Activated effector memory CD4-positive, alpha-beta T cell treated with anti-CD3 and anti-CD28 coated beads, Interleukin-2, amount 50 U/mL, for 16 hours (primary cell): ENCODE measurements around the gene ARL6IP1.
"Not testable (repeated sequence)": the region's sequence is repeated elsewhere in the genome, so short reads cannot be mapped to it uniquely, and the experiment has no call there.

Experiments
- DNase-seq: peaks from one replicate; pipeline ENCODE4 v3.0.0-alpha.2; 2020

ARL6IP1 gene

GRCh38 chr16:18797746-18798145, 3.6 kb downstream of the ARL6IP1 start:
- no peak for DNase-seq

- DNase-seq: no peak
Measured at GRCh38 chr16:18796377-18796776, 5.0 kb downstream of the ARL6IP1 start.

GRCh38 chr16:18792836-18793433, 8.4 kb downstream of the ARL6IP1 start:
- no peak for DNase-seq

- DNase-seq: peak; percentile 97
Measured at GRCh38 chr16:18789850-18790706, 11.3 kb downstream of the ARL6IP1 start, which contains the start of gene RPS15A. TSS of gene RPS15A (minus strand) at chr16:18790334. CDS start at chr16:18789113, 1,221 bp downstream.

GRCh38 chr16:18789515-18789849, 11.9 kb downstream of the ARL6IP1 start:
- no peak for DNase-seq

- DNase-seq: no peak
Measured at GRCh38 chr16:18788828-18789514, 12.4 kb downstream of the ARL6IP1 start.

GRCh38 chr16:18784917-18785623, 16.3 kb downstream of the ARL6IP1 start:
- DNase-seq: no peak

- no peak for DNase-seq
Measured at GRCh38 chr16:18783430-18784341, 17.7 kb downstream of the ARL6IP1 start.

- DNase-seq: no peak
Measured at GRCh38 chr16:18782697-18783429, 18.5 kb downstream of the ARL6IP1 start.

GRCh38 chr16:18781232-18781631, 20.1 kb downstream of the ARL6IP1 start:
- not testable (repeated sequence) for DNase-seq

GRCh38 chr16:18780460-18781026, 20.8 kb downstream of the ARL6IP1 start:
- DNase-seq: not testable (repeated sequence)

- DNase-seq: not testable (repeated sequence)
Measured at GRCh38 chr16:18777664-18778063, 23.7 kb downstream of the ARL6IP1 start.

GRCh38 chr16:18776334-18776733, 25.0 kb downstream of the ARL6IP1 start:
- DNase-seq: not testable (repeated sequence)

- DNase-seq: not testable (repeated sequence)
Measured at GRCh38 chr16:18774651-18775050, 26.7 kb downstream of the ARL6IP1 start.

GRCh38 chr16:18772171-18772570, 29.2 kb downstream of the ARL6IP1 start:
- not testable (repeated sequence) for DNase-seq

GRCh38 chr16:18770336-18770962, 30.9 kb downstream of the ARL6IP1 start:
- not testable (repeated sequence) for DNase-seq

- not testable (repeated sequence) for DNase-seq
Measured at GRCh38 chr16:18767217-18767616, 34.1 kb downstream of the ARL6IP1 start.

- DNase-seq: not testable (repeated sequence)
Measured at GRCh38 chr16:18762713-18763112, 38.6 kb downstream of the ARL6IP1 start.

GRCh38 chr16:18759598-18760520, 41.5 kb downstream of the ARL6IP1 start:
- DNase-seq: peak; percentile 81
